NCI-H1417 (cell line): ENCODE results near the gene PLA2G4F.
A peak's percentile ranks its signal among the peaks of the same experiment; 100 is the strongest.

Source experiments
- DNase-seq, 3 experiments: peaks; one replicate each; lab custom pipeline; 2025; lab: John Stamatoyannopoulos, UW

PLA2G4F gene

DNA sequence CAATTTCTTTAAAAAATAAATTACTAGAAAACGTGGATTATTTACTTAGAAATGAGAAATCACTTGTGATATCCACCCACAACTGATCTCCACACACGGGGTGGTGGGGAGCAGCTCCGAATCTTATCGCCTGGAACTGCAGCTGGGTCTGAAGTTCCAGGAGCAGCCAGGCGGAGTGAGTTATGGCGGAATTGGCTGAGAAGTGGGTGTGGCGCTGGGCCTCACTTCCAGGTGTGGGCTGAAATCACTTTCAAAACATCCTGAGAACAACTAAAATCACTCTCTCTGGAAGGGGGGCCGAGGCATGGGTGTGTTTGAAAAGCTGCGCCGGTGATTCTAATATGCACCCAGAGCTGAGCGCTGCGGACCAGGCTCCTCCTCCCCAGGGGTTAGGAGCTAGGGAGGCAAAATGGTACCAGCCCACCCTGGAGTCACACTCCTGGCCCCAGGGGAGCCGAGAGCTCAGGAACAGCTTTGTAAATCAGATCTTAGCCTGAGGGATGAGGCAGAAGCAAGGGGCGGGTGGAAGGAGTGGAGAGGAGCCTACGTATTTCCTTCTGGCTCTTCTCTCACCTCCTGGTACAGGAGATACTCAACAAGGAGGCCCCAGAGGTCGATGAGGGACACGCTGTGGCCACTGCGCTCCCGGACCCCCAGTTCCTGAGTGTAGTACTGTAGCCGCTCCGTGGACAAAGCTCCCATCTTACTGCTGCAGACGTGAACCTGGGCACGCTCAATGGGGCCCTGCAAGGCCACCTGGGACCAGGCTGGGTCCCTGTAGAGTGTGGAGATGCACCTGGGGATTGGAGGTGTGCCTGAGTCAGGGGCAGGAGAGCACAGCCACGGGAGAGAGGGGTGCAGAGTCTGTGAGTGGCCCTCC is 9.6 kb downstream of the PLA2G4F start:
- no peak for DNase-seq

DNA sequence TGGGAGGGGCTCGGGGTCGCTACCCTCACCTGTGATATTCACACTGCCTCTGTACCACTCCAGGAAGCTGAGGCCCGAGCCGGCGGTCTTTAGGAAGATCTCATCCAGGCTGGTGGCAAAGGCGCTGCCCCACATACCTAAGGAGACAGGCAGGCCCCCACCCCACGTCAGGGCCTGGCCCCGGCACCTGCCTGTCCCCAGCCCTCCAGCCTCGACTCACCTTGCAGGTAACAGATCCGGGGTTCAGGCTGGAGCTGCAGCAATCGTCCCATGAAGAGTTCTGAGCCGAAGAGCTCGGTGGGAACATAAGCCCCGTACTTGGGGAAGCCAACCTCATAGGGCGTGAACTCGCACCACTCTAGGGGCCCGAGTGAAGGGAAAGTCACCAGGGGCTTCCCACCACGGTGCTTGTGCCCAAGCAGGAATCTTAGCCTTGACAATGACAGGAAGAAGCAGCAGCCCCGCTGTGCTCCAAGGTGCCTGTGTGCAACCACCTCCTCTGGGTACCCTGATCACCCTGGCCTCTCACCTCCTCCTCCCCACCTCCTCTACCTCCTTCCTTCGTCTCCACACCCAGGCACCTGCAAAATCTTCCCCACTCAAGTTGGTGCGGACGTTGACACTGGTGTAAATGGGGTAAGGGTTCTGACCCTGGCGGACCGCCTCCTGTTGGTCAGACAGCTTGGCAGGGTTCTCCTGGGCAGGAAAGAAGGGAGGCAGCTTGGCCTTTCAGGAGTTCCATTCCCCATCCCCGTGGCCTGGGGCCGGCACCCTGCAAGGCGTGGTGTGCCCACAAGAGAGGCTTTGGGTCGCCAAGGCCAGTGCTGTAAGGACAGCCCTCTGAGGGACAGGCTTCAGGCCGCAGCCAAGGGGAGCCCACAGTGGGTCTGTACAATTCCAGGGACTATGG is 10.6 kb downstream of the PLA2G4F start:
- no peak for DNase-seq

DNA sequence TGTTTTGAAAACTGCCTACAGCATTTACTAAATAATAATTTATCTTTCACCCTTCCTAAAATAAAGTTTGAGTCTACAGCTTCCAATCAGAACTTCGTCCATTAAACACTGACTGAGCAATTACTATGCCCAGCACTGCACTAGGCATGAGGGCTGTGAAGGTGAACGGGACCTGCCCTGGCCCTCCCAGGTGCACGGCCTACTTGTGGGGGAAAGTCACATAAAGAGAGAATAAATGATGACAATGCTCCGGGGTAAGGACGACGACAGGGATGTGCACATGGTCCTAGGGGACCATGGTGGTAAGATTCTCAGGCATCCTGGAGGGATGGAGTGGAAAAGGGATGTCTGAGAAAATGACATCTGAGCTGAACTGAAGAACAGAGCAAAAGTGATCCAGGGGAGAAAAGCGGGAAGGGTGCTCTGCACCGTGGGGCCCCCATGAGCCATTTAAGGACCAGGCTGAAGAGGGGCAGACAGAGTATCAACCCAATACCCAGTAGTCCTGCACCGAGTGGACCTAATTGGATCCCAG is 11.5 kb downstream of the PLA2G4F start:
- no peak for DNase-seq

DNA sequence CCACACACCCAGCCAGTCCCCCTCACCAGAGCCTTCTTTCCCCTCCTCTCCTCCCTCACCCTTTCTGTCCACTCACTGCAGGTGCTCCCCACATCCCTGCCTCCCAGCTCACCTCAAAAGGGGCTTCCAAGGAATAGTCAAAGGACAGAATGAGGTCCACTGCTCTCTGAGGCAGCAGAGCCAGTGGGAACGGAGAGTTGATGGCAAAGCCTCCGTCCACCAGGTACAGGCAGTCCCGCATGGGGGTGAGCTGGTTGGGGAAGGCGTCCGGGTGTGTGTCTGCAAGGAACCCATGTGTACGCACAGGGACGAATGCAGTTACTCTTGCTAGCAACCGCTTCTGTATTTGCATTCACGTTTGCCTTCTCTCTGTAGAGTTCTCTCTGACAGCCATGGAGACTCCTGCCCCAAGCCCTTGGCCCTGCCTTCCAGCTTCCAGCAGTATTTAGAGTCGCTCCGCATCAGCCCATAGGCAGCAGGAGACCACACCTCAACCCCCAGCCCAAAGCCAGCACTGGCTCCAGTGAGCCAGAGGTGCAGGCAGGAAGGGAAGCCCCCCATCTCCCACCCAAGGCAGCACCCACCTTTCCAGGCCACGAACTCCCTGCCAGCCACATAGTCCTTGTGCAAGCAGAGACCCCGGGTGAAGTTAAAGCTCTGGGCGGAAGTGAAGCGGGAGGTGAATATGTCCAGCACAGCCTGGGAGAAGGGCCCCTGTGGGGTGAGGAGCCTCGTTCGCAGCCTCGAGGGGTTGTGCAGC is 12.4 kb downstream of the PLA2G4F start:
- no peak for DNase-seq

DNA sequence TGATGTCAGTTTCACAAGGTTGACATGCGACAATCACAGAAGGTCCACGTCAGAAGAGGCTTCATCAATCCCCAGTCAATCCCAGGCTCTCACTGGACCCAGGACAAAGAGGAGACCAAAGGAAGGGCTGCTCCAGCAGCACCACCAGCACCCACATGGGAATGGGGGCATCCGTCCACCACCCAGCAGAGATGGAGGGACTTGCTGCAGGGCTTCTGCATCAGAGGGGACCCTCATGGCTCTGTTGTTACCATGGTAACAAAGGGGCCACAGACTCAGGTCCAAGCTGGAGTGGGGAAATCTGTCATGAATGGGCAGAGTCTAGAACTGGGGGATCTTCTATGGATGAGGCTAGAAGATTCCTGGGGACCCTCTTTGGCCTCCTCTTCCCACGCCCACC is 13.1 kb downstream of the PLA2G4F start:
- DNase-seq, result no peak

DNA sequence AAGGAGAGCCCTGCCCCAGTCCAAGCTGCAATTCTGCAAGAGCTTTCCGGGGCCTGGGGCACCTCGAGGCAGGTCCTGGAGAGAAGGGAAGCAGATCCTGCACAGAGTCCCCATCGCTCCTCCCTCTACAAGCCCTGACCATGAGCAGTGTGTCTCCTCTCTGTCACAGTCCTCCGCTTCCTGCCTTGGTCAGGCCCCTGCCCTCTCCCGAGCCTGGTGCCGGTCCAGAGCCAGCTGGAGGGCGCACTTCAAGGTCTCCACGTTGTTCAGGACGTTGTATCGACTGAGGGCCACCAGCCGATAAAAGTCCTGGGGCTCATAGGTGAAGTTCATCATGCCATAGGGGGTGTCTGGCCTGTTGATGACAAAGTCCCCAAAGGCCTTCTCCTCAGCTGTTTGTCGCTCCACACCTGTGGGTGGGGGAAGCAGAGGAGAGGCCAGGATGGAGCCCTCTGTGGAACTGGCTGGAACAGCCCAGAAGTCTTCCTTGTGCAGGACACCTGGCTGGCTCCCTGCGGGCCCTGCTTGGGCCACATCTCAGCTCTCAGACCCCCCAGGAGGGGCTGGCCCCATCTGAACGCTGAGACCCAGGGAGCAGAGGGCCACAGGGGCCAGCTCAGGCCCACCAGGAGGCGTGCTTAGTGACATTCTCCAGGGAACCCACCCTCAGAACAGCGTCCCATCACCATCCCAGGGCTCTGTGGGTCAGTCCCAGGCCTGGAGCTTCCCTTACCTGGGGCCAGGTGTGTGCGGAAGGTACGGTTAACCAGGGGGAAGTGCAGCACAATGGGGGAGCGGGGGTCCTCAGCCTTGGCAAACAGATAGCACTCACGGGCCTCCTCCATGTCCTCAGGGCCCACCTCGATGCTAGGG is 14.4 kb downstream of the PLA2G4F start:
- DNase-seq, result no peak

DNA sequence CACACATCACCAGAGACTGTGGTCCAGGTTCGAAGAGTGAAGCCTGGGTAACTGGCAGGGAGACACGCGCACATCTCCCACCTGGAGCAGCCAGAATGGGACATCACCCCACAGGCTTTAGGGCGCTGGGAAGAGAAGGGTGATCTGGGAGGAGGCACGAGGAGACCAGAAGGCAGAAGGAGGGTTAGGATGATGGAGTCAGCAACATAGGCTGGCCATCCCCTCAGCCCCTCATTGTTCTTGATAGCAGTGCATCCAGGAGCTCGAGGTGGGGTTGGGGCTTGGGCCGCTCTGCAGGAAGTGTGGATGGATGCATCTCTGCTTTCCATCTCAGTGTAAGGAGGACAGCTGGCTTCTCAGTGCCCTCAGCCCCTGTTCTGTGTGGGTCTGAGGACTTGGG is 15.2 kb downstream of the PLA2G4F start:
- no peak for DNase-seq

DNA sequence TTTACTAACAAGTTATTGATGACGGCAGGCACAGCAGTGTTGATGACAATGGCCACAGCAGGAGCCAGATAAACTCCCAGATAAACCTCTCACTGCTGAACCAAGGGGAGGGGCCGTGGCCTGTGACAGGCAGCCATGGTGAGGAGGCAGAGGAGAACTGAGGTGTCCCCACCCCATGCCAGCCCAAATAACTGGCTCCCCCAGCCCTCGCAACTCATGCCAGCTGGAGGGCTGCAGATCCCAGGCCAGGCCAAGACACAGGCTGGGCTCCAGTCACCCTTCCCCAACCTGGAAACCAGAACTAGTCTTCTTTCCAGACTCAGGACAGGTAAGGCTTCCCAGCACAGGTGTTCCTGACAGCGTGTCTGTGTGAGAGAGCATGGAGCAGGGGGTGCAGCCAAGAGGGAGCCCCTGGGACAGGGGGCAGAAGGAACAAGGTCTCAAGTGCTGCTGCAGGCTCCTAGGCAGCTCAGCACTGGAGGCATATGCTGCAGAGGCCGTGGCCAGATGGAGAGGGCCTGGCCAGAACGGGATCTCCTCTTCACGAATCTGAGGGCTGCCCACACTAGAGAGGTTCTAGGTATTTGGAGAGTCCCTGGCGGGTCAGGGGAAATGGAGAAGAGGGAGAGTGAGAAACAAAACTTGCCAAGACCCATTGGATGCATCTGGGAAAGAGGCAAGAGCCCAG is 15.9 kb downstream of the PLA2G4F start:
- DNase-seq, result no peak

DNA sequence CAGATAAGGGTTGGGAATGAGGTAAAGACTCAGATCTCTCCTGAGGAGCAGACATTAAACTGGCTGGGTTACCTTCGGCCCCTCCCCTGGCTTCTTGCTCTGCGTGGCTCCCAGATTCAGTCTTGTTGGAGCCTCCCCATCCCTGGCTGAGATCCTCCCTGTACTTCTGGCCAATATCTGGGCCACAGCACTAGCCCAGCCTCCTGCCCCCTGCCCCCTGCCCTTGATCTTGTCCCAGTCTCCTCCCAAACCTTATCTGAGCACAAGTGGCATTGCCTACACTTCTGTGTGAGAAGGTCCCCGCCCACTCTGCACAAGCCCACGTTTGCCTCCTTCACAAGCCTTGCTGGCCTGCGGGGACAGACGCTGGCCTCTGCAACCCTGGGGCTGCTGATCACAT is 16.8 kb downstream of the PLA2G4F start:
- DNase-seq, result no peak

DNA sequence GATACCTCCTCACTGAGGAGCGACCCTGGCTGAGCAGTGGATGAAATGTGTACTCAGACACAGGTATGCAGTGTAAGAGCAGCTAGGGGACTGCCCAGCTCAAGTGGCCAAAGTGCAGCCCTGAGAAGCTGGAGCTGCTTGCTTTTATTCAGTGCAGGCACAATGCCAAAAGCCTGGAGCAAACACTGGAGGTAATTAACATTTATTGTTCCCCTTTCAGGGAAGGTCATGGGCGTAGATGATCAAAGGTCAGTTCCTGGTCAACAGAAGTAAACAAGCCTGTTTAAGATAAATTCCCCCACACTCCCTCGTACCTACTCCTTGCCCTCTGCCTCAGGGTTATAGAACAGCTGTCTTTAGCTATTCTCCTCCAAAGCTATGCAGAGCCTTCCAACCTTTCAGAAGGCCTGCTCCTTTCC is 17.5 kb downstream of the PLA2G4F start:
- DNase-seq, result peak in 1 of 3 experiments; percentile 3

DNA sequence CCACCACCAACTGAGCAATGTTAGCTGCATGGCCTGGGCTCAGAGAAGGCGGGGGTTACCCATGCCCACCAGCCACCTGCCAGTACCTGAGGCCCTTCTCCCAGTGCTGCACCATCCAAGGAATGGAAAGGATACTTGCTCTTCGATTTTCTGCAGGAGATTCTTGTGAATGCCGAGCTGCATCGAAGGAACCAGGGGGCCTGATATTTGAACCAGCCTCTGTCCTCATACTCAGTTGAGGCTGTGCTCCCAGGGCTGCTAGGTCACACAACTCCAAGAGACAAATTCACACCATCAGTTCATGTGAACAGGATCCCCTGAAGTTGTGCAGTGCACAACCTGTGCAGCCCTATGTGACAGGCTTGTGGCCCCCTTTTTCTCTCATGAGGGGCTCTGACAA is 18.0 kb downstream of the PLA2G4F start:
- no peak for DNase-seq

DNA sequence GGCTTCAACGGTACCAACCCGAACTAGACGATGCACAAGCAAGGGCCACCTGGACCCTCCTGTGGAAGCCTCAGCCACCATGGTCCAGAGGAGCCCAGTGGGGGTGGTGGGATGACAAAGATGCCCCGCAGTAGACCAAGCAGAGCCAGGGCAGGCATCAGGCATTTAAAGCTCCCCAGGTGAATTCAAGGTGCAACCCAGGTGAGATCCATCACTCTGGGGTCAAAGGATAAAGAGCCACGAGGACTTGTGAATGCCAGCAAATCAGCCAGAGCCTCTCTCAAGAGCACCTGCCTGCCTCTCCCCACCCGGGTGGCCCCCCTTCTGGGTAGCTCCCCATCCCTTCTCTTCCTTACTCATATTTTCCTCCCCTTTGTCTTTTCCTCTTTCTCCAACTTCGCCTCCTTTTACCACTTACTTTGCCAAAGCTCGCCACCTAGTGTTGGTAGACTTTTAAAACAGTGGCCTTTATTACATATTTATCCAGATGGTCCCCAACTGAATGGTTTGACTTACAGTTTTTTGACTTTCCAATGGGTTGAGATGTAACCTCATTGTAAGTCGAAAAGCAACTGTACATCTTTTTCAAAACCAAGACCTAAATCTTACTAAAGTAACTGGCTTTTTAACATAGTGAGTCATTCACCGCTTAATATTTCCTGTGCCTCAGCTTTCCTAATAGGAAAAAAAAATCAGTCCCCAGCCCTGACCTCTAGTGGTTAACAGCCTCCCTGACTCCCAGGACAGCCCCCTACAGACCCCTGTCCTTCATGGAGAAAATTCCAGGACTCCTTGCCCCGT is 18.8 kb downstream of the PLA2G4F start:
- peak; percentile 30 to 74 (median 40) for DNase-seq

DNA sequence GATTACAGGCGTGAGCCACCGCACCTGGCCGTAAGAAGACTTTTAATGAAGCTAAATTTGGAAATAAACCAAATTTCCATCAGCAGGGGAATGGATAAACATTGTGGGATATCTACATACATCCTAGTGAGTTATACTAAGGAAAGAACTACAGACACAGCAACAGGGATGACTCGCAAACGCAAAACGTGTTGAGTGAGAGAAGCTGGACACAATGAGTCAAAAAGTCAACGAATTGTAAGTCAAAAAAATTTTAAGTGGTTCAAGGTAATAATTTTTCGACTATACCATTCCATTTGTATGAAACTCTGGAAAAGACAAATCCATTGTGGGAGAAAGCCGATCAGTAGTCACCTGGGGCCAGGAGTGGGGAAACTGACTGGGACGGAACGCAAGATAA is 19.9 kb downstream of the PLA2G4F start:
- DNase-seq, result no peak

DNA sequence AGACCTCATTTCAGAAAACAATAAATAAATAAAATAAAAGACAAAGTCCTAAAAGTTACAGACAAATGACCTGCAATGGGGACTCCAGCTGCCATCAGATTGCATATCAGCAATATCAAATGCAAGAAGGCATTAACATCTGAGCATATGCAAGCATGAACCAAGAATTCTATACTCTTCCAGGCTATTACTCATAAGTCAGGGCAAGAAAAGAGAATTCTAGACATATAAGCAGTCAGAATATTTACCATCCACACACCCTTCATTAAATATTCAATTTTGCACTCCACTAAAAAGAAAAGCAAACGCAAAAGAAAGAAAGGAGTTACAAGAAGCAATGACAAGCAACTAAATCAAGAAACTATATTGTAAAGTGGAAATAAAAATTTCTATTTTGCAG is 21.1 kb downstream of the PLA2G4F start:
- no peak for DNase-seq

DNA sequence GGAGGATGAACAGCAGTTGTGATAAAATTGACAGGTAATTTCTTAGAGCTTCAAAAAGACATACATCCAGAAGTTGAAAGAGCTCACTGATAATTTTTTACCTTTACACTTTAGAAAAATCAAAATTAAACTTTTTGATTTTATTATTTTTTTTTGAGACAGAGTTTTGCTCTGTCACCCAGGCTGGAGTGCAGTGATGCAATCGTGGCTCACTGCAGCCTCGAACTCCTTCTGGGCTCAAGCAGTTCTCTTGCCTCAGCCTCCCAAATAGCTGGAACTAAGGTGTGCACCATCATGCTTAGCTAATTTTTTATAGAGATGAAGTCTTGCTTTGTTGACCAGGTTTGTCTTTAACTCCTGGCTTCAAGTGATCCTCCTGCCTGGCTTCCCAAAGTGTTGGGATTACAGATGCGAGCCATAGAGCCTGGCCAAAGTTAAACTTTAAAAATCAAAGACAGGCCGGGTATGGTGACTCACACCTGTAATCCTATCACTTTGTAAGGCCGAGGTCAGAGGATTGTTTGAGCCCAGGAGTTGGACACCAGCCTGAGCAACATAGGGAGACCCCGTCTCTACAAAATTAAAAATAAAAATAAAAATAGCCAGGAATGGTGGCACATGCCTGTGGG is 21.7 kb downstream of the PLA2G4F start:
- no peak for DNase-seq

DNA sequence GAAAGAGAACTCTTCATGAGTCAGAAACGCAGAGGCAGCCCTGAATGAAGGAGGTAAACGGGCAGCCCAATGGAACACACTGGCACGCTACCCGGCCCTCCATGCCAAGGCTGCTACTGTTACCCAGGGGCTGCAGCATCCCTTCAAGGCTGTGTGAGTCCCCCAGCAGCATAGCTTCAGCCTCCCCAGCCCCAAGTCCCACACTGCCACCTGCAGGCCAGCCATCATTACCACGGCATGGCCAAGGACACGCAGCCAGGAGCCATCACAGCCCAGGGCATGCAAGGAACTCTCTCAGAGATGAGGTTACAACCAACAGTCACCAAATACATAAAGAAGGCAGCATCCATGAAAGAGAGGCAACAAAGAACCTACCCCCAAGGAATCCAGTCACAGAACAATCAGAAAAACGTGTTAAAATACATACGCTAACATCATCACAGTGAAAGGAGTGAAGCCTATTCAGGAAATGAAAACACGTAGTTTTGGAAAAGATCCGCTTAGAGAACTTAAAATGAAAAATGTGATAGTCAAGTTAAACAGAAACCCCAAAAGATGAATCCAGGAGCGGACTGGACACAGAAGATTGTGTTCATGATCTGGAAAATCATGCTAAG is 22.4 kb downstream of the PLA2G4F start:
- peak; percentile 6 to 74 (median 42) for DNase-seq

DNA sequence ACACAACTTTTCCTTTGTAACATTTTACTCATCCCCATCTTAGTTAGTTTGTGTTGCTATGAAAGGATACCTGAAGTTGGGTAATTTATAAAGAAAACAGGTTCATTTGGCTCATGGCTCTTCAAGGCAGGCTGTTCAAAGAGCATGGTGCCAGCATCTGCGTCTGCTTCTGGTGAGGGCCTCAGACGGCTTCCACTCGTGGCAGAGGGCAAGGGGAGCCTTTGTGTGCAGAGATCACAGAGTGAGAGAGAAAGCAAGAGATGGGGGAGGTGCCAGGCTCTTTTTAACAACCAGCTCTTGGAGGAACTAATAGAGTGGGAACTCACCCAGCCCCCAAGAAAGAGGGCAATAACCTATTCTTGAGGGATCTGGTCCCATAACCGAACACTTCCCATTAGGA is 23.1 kb downstream of the PLA2G4F start:
- no peak for DNase-seq
